ENCODE measurements around the gene PID1. TPM values are rescaled to one million over a fixed set of nuclear protein-coding genes. Genes with fewer than 3 reads are reported as not detected.

The PID1 gene
- polyA plus RNA-seq, 1 donor from 2014 or later, result not detected

DNA sequence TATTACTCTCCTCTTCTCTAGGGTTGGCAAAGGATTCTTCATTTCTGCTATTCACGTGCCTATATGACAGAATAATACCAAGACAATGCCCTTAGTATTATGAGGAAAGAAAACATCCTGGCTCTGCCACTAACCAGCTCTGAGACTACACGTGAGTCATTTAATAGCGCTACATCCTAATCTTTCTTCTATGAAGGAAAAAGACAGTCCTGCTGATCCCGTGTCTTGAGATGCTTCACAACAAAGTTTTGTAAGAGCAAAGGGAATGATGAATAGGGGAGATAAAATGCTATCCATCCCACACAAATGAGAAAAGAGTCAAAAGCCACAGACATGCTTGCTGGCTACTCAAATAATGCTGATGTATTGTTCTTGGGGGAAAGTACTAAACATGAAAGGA is 152.8 kb downstream of the PID1 start:
- H3K4me1 Mint-ChIP-seq, result no peaks in the 10 kb centered on the region
- peaks cover 0 to 1% (median 0%) of the 10 kb centered on the region in 3 donors for H3K9me3 Mint-ChIP-seq
- H3K4me3 Mint-ChIP-seq, result no peak overlapping the region
- H3K36me3 Mint-ChIP-seq, result peaks cover 1% of the 10 kb centered on the region
- H3K27ac Mint-ChIP-seq, result no peak overlapping the region
- no peaks in the 10 kb centered on the region for H3K27me3 Mint-ChIP-seq

DNA sequence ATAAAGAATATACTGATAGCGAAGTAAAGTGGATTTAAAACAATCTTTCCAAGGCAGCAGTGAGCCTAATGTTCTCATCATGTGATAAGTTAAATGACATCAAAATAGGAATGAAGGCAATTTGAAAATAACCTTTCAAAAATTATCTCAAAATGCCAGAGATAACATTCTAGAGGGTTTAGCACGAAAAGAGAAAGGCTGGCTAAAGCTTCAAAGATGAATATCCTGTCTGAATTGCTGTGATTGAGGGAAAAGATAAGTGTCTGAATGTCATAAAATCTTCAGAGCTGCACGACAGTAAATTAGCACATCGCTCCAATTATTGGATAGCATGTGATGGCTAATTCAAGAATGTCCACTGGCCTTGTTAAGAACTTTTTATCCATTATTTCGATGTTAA is 159.3 kb downstream of the PID1 start:
- Mint-ChIP-seq H3K27ac (no peak overlapping the region), H3K4me1 (no peaks in the 10 kb centered on the region), H3K4me3 (no peak overlapping the region), H3K36me3 (peaks cover 1% of the 10 kb centered on the region), H3K9me3 (peaks cover 0 to 3% (median 1%) of the 10 kb centered on the region in 3 donors), H3K27me3 (no peaks in the 10 kb centered on the region)

DNA sequence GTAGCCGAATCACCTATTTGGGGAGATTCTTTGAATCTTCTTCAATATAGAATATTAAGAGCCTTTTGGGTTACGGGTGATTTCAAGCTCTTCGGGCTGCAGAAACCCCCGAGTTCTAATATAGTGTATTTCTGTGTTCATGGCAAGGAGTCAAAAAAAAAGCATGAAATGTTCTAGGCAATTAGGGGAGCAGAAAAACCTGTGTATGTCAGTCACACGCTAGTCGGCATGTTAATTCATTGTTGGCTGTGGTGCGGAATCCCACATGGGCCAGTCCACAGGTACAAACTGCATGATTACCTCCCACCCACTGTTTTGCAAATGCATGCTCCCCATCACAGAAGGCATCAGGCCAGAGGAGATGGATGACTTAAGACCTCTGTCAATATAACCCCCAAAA is 161.9 kb downstream of the PID1 start:
- H3K9me3 Mint-ChIP-seq, result peaks cover 0 to 3% (median 2%) of the 10 kb centered on the region in 3 donors
- H3K4me3 Mint-ChIP-seq, result no peak overlapping the region
- H3K27ac Mint-ChIP-seq, result no peak overlapping the region
- peaks cover under 1% of the 10 kb centered on the region for H3K36me3 Mint-ChIP-seq
- no peaks in the 10 kb centered on the region for H3K4me1 Mint-ChIP-seq
- no peaks in the 10 kb centered on the region for H3K27me3 Mint-ChIP-seq

DNA sequence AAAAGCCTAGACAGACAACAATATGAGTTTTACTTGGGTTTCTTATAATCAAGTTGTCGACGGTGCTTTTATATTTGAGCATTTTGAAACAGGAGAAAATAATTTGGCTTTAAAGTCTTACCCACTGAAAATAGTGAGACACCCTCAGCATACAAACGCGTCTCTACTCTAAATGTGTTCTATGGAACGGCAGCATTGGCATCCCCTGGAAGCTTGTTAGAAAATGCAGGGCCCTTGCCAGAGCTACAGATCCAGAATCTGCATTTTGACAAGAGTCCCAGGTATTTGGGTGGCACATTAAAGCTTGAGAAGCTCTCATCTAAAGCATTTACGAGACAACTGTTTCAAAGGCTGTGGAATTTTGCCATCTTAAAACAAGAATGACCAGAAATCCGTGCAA is 163.5 kb downstream of the PID1 start:
- Mint-ChIP-seq H3K27ac (no peak overlapping the region), H3K4me3 (no peak overlapping the region), H3K4me1 (no peaks in the 10 kb centered on the region), H3K36me3 (no peaks in the 10 kb centered on the region), H3K27me3 (no peaks in the 10 kb centered on the region), H3K9me3 (peaks cover 0 to 3% (median 2%) of the 10 kb centered on the region in 3 donors)

DNA sequence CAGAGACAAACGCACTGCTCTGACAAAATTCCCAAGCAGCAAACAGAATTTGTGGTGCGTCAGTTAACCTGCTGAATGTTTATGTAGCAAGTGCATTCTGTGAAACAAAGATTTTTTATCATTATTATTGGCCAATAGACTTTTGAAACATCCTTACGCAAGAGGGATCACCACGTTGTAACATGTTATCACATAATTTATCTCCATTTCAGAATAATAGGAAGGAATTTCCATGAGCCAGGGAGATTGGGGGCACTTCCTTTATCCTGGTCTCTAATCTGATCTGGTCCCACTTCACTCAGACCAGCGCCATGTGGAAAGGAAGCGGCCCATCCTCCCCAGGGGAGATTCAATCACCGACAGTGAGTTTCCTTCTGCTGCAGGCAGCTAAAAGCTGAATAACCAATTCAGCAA is 166.1 kb downstream of the PID1 start:
- H3K27ac Mint-ChIP-seq, result no peak overlapping the region
- H3K4me1 Mint-ChIP-seq, result no peaks in the 10 kb centered on the region
- H3K36me3 Mint-ChIP-seq, result no peaks in the 10 kb centered on the region
- no peak overlapping the region for H3K4me3 Mint-ChIP-seq
- H3K9me3 Mint-ChIP-seq, result peaks cover 0 to 3% (median 2%) of the 10 kb centered on the region in 3 donors
- H3K27me3 Mint-ChIP-seq, result no peaks in the 10 kb centered on the region

DNA sequence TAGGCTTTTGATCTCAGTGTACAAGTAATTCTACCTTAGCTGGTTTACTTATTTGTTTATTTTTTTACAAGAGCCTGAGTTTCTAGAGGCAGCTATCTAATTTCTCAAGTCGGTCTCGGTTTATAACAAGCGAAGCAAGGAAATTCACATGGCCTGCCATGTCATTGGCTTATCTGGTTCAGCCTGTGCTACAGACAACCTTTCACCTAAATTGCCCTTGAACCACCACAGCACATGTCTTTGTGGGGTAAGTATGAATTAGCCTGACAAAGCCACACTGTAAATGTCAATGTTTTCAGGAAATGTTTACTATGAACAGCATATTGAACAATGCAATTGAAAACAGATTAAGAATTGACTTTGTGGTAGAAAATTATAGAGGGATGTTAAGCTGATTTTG is 167.1 kb downstream of the PID1 start:
- Mint-ChIP-seq H3K4me1 (no peaks in the 10 kb centered on the region), H3K9me3 (peaks cover 0 to 3% (median 2%) of the 10 kb centered on the region in 3 donors), H3K27me3 (no peaks in the 10 kb centered on the region), H3K36me3 (no peaks in the 10 kb centered on the region), H3K4me3 (no peak overlapping the region), H3K27ac (no peak overlapping the region)

DNA sequence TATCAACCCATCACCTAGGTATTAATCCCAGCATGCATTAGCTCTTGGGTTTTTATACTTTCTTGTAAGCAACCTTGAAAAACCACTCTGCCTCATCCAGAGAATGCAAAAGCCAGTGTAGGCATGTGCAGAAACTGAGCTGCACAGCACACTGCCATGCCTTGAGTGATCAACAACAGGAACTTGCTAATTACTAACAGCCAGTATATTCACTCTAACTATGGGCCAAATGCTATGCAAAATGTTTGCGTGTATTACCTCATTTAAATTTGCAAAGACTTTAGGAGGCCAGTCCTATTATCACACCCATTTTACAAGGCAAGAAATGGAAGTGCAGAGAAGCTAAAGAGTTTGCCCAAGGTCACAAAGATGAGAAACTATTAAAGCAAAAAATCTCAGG is 169.8 kb downstream of the PID1 start:
- H3K27me3 Mint-ChIP-seq, result no peaks in the 10 kb centered on the region
- no peaks in the 10 kb centered on the region for H3K4me1 Mint-ChIP-seq
- H3K27ac Mint-ChIP-seq, result no peak overlapping the region
- H3K36me3 Mint-ChIP-seq, result no peaks in the 10 kb centered on the region
- no peak overlapping the region for H3K4me3 Mint-ChIP-seq
- H3K9me3 Mint-ChIP-seq, result peaks cover 0 to 6% (median 0%) of the 10 kb centered on the region in 3 donors

DNA sequence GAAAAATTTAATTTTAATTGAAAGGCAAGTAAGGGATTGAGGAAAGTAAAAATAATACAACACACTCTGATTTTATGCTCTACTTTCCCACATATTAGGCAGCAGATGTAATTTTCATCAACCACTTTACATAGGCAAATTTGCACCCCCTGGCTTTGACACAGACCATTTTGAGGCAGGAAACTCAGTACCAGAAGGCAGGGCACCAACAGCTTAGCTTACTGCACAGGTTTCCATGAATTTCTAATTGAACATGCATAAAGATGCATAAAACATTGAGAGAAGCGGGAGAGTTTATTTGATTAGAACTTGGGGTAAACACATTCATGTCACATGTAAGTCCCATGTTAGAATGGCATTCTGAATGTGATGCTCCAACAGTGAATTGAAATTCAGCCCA is 171.9 kb downstream of the PID1 start:
- no peaks in the 10 kb centered on the region for H3K27me3 Mint-ChIP-seq
- H3K27ac Mint-ChIP-seq, result no peak overlapping the region
- peaks cover 0 to 6% (median 0%) of the 10 kb centered on the region in 3 donors for H3K9me3 Mint-ChIP-seq
- no peak overlapping the region for H3K4me3 Mint-ChIP-seq
- no peaks in the 10 kb centered on the region for H3K4me1 Mint-ChIP-seq
- no peaks in the 10 kb centered on the region for H3K36me3 Mint-ChIP-seq

DNA sequence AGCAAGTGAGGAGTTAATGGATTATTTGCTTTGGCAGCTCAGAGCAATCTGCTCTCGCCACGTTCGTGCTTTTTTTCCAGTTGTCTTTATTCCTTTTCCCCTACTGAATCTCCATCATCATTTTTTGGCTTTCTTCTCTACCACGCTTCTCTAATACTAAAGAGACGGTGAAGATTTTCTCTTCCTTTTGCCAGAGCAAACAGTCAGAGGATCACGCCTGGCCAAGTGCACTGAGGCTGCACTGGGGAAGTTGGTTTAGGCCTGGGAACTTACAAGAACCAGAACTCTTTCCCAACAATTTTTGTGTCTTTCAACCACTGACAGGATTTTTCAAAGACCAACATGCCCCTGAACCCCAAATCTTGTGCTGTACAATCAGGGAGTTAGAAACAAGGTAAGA is 172.3 kb downstream of the PID1 start:
- H3K36me3 Mint-ChIP-seq, result no peaks in the 10 kb centered on the region
- H3K4me3 Mint-ChIP-seq, result no peak overlapping the region
- H3K27me3 Mint-ChIP-seq, result no peaks in the 10 kb centered on the region
- H3K9me3 Mint-ChIP-seq, result peaks cover 0 to 6% (median 0%) of the 10 kb centered on the region in 3 donors
- no peak overlapping the region for H3K27ac Mint-ChIP-seq
- no peaks in the 10 kb centered on the region for H3K4me1 Mint-ChIP-seq

DNA sequence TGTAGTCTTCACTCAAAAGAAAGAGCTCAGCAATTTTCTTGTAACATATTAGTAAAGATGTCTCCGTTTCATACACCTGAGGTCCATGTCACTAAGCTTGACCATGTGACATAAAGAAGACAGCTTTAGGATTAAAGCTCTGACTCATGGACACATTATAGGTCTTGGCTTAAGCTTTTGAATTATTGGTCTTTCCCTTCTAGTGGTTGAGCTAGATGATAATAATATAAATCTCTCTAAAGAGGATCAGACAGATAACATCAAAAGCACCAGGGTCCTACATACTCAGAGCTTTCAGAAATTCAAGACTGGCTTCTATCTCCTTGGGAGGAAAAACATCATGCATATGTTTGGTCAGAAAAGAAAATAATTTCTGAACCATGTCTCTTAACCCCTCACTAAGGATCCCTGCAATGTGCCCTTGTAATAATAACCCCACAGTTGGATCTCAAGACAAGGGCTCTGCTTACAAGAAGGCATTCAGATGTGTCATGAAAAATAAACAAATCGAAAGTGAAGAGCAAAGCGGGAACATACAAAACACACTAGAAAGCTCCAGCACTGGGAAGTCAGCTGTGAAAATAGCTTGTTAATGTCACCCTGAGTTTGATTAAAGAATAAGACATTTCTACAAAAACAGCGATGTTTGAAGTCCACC is 174.5 kb downstream of the PID1 start:
- H3K9me3 Mint-ChIP-seq, result peaks cover 0 to 6% (median 0%) of the 10 kb centered on the region in 3 donors
- no peaks in the 10 kb centered on the region for H3K36me3 Mint-ChIP-seq
- H3K27ac Mint-ChIP-seq, result no peak overlapping the region
- no peaks in the 10 kb centered on the region for H3K27me3 Mint-ChIP-seq
- H3K4me3 Mint-ChIP-seq, result no peak overlapping the region
- no peaks in the 10 kb centered on the region for H3K4me1 Mint-ChIP-seq

DNA sequence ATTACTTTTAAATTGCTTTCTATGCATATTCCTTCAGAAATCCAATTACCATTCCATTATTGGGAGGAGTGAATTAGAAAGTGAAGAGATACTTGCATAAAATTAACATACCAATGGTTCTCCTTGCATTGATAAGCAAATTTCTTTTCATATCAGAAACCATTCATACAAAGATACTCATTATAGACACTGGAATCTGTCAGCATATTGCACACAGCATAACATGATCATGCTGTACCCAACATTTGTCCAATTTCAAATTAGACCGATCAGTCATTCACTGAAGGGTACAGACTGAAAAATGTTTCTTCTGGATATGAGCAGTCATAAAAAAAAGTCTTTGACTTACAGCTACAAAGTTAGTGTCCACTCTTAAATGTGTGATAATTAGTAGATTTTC is 175.6 kb downstream of the PID1 start:
- Mint-ChIP-seq H3K4me1 (no peaks in the 10 kb centered on the region), H3K27me3 (no peaks in the 10 kb centered on the region), H3K9me3 (peaks cover 0 to 6% (median 0%) of the 10 kb centered on the region in 3 donors), H3K27ac (no peak overlapping the region), H3K4me3 (no peak overlapping the region), H3K36me3 (no peaks in the 10 kb centered on the region)

DNA sequence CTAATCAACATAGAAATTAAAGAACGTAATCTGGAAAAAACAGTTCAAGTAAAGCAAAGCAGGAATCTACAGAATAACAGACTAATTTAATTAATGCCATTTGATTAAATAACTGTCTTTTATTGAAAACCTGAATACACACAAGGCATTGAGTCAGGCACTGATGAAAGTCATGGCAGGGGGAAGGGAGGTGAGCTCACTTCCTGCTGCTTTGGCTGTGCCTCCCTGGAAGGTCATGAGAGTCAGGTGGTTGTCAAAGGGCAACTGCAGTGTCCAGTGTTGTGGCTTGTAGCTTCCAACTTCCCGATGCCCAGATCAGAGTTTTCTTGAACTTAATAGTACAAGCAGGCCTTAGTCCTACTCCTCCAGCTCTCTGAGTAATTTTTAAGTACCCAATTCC is 180.9 kb downstream of the PID1 start:
- Mint-ChIP-seq H3K4me1 (no peaks in the 10 kb centered on the region), H3K36me3 (no peaks in the 10 kb centered on the region), H3K9me3 (no peaks in the 10 kb centered on the region), H3K4me3 (no peak overlapping the region), H3K27ac (no peak overlapping the region), H3K27me3 (no peaks in the 10 kb centered on the region)

DNA sequence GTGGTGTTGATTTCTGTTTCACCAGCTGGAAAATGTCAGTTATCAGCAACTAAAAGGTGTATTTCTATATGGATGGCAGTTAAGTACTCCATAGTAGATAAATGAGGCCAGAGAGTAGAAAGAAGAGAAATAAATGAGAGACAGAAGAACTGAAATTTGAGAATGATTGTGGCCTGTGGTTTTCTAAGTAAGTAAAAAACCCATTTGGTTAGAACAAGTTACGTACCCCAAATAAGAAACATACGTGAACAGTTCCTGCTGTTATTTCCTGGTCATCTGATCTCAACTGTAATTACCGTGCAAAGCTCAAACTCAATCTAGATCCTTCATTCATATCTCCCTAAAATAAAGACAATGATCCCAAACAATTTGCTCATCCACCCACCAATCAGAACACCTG is 181.3 kb downstream of the PID1 start:
- no peaks in the 10 kb centered on the region for H3K4me1 Mint-ChIP-seq
- no peak overlapping the region for H3K27ac Mint-ChIP-seq
- H3K4me3 Mint-ChIP-seq, result no peak overlapping the region
- H3K36me3 Mint-ChIP-seq, result no peaks in the 10 kb centered on the region
- no peaks in the 10 kb centered on the region for H3K9me3 Mint-ChIP-seq
- H3K27me3 Mint-ChIP-seq, result no peaks in the 10 kb centered on the region

DNA sequence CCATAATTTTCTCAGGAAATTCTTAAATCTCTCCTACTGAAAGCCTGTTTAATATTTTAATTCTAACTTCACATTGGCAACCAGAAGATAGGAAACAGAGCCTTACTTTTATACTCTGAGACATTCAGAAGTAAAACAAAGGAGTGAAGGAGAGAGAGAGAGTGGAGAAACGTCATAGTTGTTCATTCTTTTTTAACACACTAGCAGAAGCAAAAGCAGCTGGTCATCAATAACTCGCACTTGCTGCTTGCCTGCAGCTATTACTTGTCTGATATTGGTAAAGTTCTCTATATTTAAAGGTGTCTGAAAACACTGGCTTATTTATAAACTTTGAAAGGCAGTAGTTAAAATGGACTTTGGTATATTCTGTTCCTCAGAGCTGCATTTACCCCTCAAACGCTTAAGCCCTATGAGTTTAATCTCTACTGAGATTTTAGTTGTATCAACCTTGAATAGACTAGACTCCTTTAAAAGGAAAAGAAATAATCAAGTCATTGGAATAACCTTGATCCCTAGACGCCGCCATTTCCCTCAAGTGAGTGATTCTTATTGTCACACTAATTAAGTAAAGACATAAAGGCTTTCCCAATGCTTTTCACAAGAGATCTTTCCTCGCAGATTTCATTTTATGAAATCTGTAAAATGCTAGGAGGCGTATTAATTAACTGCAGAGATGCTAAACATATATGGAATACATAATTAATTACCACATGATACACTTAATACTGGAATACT is 182.0 kb downstream of the PID1 start:
- Mint-ChIP-seq H3K4me1 (no peaks in the 10 kb centered on the region), H3K9me3 (no peaks in the 10 kb centered on the region), H3K36me3 (no peaks in the 10 kb centered on the region), H3K4me3 (no peak overlapping the region), H3K27ac (no peak overlapping the region), H3K27me3 (no peaks in the 10 kb centered on the region)

DNA sequence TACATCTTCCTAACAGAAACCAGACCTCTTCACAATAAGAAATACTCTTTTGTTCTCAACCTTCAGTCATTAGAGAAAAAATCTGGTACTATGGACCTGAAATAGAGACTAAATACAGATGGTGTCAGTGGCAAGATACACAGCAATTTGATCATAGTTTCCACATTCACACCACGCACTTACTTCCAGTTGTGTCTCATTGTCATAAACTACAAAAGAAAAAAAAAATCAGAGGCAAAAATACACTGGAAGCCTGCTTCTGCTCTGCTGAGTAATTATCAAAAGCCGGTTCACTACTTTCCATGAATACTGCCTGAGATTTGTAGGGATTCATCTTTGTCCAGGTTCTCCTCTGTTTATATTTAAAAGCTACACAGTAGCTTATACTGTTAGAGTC is 182.6 kb downstream of the PID1 start:
- Mint-ChIP-seq H3K36me3 (no peaks in the 10 kb centered on the region), H3K27ac (no peak overlapping the region), H3K9me3 (no peaks in the 10 kb centered on the region), H3K4me1 (no peaks in the 10 kb centered on the region), H3K27me3 (no peaks in the 10 kb centered on the region), H3K4me3 (no peak overlapping the region)

Measured in IgD-negative memory B cell (primary cell).